SIG-M5 treated with dmso at 0.1 percent for 504 hours (cell line): ENCODE measurements around the gene FAM177B.
"Not testable (repeated sequence)": the region's sequence is repeated elsewhere in the genome, so short reads cannot be mapped to it uniquely, and the experiment has no call there.

ENCODE experiments used
- DNase-seq: peaks from one replicate; lab custom pipeline; 2025; ENCODE audit not compliant: unreplicated experiment; lab: John Stamatoyannopoulos, UW

Gene FAM177B

DNA sequence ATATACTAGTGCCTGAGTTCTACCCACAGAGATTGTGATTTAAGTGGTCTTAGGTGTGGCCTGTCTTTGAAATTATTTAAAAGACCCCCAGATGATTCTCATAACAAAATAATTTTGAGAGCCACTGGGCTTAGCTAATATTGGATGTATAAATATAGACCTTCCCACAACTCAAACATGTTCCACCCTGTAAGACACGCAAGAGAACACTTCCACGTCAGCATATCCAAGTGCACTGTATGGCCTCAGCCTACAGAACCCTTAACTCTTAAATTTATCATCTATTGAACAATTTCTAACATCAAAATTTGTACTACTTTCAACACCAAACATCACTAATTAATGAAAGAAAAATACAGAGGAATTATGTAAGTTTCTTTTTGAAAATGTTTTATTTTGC lies 2.5 kb downstream of the FAM177B start:
- DNase-seq, result no peak

DNA sequence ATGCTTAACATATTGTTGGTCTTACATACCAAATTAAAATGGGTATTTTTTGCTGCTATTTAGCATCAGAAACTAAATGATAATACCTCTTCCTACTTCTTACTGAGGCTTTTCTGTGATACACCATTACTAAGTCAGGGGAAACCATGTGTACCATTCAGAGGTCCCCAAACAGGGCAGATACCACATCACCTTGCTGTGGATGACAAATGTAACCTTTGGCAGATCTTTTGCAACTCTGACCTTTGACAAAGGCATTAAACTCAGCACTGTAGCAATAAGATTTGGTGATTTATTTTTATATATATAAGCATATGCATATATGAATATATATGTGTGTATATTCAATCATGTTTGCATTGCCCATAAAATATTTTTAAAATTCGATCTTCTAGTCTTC lies 2.9 kb downstream of the FAM177B start:
- DNase-seq, result no peak

DNA sequence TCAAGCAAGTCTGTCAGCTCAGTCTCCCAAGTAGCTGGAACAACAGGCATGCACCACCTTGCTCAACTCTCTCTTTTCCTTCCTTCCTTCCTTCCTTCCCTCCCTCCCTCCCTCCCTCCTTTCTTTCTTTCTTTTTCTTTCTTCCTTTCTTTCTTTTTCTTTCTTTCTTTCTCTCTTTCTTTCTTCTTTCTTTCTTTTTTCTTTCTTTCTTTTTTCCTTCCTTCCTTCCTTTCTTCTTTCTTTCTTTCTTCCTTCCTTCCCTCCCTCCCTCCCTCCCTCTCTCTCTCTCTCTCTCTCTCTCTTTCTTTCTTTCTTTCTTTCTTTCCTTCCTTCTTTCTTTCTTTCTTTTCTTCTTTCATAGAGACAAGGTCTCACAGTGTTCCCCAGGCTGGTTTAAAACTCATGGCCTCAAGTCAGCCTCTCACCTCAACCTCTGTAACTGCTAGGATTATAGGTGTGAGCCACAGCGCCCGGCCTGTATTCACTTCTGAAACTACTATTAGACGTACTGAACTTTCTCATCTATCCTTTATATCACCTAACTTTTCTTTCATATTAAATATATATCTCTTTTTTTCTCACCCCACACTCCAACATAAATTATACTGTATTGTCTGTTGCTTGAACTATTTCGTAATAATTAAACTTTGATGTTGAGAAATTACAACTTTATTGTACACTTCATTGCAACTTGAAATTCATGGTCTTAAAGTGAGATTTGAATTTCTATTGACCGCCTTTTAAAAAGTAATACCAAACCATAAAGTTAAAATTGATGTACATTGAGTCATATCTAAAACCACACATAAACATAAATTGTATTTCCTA lies 4.8 kb downstream of the FAM177B start:
- DNase-seq, result not testable (repeated sequence)

DNA sequence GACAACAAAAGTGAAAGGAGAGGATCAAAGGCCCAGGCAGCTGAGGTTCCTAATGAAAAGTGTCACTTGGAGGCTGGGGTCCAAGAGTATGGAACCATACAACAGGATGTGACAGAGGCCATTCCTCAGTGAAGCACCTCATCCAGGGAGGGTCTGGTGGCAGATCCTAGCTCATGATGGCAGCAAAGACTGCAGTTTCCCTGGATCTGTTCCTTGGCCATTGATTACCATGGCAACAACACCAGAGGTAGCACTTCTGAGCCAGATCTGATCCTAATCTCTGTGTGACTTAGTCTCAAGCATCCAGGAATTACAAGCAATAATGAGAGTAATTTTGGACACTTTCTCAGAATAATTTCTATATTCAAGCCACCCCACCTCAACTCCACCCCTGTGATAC lies 12.9 kb downstream of the FAM177B start:
- DNase-seq, result no peak

DNA sequence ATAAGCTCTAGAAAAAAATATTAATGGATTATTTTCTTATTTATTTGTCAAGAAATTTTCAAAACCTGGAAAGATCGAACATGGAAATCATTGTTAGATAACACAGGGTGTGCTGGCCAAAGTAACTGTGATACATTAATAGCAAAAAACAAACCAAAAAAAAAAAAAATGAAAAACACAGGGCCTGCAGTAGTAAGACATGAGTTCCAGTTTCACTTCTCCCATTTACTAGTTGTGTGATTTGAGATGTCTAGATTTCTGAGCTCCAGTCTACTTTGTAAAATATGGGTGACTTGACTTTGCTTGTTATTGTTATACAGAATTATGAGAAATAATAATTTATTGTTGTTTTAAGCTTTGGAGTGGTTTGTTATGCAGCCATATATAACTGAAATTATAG lies 13.6 kb downstream of the FAM177B start:
- DNase-seq, result peak; percentile 28

DNA sequence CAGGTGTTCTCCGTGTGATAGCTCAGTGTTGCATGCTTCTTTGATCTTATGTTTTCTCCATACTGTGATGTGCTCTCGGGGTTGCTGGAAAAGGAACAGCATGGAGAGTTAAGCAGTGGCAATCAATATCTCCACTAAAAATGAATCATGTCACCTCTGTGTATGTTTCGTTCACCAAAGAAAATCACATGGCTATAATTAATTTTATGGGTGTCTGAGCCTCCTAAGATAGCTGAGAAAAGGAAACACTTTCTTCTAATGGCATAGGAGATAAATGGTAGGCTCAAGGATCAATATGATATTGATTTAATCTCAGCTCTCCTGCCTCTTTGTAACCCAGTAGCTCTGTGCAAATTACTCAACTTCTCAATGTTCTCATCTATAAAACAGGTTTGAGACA lies 14.3 kb downstream of the FAM177B start:
- DNase-seq, result no peak

DNA sequence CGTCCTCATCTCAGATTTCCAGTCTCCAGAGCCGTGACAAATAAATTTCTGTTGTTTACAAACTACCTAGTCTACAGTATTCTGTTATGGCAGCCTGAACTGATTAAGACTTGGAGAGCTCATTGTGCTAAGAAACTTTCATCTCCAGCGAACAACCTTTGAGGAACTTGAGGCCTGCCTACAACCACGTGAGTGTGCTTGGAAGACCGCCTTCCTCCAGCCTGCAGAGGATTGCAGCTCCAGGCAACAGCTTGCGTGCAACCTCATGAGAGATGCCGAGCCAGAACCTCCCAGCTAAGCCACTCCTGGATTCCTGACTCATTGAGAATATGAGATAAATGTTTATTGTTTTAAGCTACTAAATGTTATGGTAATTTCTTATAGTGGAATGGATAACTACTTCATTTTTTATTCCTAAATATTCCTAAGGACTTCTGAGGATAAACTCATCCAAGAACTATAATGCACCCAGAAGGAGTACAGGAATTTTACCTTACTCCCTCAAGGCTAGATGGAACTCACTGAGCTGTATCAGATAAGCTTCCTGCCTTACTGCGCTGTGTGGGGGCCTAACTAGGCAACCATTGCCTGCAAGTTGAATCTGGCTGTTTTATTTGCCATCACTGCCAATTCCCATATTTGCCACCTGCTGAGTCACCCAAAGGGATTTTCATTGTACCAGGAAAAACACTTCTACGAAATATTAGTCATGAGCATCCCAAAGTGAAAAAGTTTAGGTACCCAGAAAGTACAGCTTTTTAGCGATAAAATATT lies 17.6 kb downstream of the FAM177B start:
- peak; percentile 20 for DNase-seq

DNA sequence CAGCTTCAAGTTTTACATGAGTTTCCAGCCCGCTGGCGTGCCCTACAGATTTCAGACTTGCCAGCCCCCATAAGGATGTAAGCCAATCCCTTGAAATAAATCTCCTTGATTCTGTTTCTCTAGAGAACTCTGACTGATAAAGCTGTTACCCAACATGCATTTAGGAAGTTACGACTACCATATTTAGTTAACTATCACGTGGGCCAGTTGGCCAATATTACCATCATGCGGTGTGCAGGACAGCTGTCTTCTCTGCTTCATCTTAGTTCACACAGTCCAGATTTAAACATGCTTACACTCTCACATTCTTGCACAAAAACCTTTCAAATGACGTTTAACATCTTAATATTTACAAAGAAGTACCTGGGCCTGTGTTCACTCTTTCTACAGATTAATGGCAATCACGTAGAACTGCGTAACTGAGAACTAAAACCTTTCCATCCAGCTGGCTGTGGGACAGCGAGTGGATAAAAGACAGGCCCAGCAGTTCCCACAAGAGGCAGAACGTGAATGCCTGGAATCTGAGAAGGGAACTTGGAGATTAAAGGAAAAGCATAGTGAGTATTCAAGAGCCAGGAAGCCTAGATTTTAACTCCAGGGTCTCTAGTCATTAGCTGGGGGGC lies 20.8 kb downstream of the FAM177B start:
- no peak for DNase-seq

DNA sequence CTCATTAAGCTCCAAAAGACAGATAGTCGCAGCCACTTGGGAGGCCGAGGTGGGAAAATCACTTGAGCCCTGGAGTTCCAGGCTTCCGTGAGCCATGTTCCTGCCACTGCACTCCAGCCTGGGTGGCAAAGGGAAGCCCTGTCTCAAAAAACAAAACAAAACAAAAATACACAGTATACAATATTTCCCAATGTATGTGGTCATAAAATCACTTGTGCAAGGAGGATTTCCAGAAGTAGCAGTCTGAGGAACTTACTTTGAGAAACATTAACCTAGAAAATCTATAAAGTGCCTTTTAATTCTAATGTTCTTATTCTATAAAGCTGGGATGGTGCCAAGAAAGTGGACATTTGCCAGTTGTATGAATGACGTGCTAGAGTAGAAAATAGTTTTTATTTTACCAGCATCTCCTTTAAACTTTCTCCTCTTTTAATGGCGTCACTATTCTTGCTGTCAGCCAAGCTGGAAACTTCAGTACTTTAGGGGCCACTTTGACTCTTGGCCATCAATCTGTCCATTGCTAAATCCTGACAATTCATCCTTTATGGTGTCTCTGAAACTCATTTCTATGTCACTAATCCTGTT lies 22.5 kb downstream of the FAM177B start:
- DNase-seq, result no peak

DNA sequence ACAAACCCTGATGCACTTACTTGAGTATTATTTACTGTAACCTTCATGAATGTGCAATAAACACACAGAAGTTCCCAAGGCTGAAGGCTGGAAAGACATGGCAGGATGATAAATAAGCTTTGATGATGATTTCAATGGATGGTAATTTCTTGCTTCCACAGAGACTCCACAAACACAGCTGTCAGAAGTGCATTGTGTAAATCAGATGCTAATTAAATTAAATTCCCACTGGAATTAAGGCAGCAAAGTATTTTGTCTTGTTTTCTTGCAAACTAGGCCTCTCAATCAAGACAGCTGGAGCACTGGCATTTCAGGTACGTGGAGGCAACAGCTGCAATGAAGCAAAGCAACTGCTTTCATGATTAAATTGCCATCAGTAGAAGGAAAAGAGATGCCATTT lies 24.1 kb downstream of the FAM177B start:
- DNase-seq, result no peak

DNA sequence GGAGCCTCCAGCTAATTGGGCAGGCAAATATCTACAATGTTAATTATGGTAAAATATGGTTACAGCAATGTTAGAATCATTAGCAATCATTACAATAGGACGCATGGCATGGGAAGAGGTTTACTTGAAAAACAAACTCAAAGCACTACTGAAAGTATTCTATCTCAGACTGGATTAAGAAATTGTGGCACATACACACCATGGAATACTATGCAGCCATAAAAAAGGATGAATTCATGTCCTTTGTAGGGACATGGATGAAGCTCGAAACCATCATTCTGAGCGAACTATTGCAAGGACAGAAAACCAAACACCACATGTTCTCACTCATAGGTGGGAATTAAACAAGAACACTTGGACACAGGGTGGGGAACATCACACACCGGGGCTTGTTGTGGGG lies 25.2 kb downstream of the FAM177B start:
- not testable (repeated sequence) for DNase-seq

DNA sequence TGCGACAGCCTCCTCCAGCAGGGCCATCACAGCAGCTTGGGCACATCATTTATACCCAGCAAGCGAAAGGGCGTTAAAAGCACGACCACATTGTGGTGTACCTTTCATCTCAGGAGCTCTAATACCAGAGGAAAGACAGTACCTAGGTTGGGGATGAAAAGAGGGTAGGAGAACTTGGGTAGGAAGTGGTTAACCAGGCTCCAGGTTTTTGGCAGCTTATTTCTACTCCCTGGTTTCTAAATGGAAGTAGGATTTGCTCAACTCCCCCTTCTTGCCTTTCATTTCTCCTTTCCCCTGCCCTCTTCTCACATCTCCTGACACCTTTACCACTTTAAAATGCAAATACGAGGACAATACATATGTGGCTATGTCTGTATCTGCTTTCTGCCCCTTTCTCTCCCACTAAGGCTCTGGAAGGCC lies 30.2 kb downstream of the FAM177B start:
- DNase-seq, result no peak

DNA sequence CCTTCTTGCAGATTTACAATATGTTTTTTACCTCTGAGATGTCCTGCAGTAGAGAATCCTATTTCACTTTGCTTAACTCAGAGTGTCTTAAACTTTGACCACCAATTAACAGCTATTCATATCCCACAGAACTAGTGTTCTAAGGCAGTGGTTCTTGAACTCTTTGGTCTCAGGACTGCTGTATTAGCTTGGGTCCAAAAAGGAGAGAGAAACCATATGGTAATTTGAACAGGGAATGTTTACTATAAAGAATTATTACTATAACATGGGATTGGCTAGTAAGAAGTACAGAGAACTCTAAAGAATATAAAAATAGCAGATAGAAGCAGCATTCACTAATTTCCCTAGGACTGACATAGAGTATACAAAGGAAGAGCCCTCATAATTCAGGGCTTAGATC lies 31.6 kb downstream of the FAM177B start:
- DNase-seq, result no peak

DNA sequence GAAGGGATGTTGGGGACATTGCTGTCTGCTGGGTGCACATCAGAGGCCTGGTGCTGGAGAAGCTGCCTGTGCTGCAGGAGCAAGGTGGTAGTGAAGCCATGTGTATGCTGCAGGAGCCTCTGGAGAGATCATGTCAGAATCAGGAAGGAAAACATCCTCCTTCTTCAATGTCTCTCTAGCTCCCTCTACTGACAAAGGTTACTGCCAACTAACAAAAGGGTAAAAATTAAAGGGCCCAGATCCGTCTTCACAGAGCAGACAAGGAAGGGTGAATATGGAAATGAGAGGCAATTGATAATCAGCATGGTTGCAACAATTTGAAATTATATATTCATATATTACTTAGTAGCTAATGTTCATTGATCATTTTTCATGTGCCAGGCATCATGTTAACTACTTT lies 32.2 kb downstream of the FAM177B start:
- peak; percentile 39 for DNase-seq

DNA sequence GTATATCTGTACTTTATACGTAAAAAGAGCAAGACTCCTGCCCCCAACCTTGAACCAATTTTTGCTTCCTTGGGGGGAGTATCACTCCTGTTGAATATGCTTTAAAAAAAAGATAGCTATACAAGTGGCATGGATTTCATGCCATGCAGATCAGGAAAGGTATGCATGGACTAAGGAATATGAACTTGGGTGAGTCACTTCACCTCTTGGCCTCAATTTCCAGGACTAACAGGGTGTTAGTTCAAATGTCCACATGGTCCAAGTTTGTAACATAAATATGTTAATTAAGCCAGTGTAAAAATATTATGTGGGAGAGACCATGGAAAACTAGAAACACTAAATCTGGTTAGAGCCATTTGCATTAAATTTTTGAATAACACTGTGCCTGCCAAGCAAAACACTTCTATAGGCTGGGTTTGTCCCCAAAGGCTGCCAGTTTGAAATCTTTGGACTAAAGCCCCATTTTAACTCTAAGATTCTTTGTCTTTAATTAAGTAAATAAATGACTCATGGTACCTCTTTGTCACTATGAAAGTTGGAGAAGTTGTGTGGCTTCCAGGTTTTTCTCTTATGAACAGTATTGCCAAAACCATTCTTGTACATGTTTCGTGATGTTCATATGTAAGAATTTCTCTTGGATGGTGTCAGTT lies 33.1 kb downstream of the FAM177B start:
- no peak for DNase-seq

DNA sequence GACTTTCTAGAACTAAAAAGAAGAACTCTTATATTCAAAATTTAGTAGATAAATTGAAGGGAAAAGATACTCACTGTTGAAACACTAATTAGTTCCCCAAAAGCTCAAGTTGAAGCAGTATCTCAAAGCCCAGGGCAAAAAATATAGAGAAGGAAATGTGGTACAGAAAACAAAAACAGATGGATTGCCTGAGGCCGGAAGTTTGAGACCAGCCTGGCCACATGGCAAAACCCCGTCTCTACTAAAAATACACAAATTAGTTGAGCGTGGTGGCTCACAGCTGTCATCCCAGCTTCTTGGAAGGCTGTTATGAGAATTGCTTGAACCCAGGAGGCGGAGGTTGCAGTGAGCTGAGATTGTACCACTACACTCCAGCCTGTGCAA lies 36.0 kb downstream of the FAM177B start:
- peak; percentile 31 for DNase-seq

DNA sequence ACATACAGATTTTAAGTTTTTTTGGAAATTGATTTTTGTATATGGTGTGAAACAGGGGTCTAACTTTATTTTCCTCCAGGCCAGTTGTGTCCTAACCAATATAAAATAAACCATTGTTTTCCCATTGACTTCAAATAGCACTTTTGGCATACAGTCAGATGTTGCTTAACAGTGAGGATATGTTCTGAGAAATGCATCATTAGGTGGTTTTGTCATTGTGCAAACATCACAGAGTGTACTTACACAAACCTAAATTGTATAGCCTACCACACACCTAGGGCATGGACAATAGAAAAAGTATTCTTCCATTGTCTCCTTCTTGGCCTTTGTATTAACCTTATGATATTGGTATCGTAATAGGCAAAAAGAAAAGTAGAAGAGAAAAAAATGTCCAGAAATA lies 40.5 kb downstream of the FAM177B start:
- no peak for DNase-seq

DNA sequence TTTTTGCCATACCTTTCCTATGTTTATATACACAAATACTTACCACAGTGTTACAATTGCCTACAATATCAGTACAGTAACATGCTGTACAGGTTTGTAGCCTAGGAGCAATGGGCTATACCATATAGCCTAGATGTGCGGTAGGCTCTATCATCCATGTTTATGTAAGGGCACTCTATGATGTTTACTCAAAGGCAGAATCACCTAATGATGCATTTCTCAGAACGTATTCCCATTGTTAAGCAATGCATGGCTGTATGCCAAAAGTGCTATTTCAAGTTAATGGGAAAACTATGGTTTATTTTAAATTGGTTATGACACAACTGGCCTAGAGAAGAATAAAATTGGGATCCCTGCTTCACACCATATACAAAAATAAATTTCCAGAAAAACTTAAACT lies 41.0 kb downstream of the FAM177B start:
- no peak for DNase-seq

DNA sequence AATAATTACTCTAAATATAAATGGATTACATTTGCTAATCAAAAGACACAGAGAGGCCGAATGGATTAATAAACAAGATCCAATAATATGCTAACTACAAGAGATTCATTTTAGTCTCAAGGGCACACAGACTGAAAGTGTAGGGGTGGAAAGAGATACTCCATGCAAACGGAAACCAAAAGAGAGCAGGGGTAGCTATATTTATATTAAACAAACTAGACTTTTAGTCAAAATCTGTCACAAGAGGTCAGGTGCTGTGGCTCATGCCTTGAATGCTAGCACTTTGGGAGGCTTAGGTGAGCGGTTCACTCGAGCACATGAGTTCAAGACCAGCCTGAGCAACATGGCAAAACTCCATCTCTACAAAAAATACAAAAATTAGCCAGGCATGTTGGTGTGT lies 44.2 kb downstream of the FAM177B start:
- DNase-seq, result no peak

DNA sequence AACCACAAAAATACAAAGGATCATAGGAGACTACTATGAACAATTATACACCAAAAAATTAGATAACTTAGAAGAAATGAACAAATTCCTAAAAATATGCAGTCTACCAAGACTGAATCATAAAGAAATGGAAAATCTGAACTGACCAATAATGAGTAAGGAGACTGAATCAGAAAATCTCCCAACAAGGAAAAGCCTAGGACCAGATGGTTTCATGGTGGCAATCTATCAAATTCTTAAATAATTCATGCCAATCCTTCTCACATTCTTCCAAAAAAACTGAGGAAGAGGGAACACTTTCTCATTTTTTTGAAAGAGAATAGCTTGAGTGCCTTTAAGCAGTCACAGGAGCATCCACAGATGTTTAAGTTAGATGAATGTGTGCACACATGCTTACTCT lies 46.0 kb downstream of the FAM177B start:
- DNase-seq, result no peak

DNA sequence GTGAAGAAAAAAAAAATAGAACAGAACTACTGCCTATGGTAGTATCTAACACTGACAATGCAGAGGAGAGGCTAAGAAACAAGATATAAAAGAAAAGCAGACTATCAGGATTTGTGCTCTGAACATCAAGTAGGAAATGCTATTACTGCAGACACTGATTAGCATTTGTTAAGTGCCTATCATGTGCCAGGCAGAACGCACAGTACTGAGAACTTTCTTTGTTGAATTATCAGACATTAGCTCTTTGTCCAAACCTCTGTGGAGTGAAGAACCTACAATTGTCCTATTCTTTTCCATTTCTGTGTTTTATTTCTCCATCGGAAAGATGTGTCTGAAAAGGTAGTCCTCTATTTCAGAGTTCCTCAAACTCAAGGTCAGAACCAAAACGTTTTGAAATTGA lies 47.4 kb downstream of the FAM177B start:
- no peak for DNase-seq
